HCT116 (cell line): ENCODE results near the gene MAP3K10. TPM values are rescaled to one million over a fixed set of nuclear protein-coding genes. Genes with fewer than 3 reads are reported as not detected.

Experiments
- ATAC-seq: fragments of 200-7000 bp; cut with Tn5 transposase; 2 replicates; pipeline ENCODE4 v1.9.1; 2020; ENCODE audit warnings: mild to moderate bottlenecking, moderate library complexity
- BruUV-seq: library from RNA; stranded (reverse); fragments of 400-500 nt; replicated peaks from 2 replicates; lab custom pipeline; 2021; lab: Mats Ljungman, UMichigan
- CTCF ChIA-PET: fragments of 300-600 bp; sonication (Branson Sonifier 250); formaldehyde crosslinking; loops from one replicate; lab custom pipeline; 2021; ENCODE audit warnings: antibody characterized with exemption; lab: Charles Lee
- POLR2A ChIA-PET: fragments of 300-600, 350-600 bp; sonication (Branson Sonifier 250); formaldehyde crosslinking; loops from one replicate; lab custom pipeline; 2021; ENCODE audit warnings: antibody characterized with exemption; lab: Charles Lee
- RAD21 ChIA-PET, 2 experiments: fragments of 300-600 bp; sonication (Branson Sonifier 250); formaldehyde crosslinking; loops; one replicate each; lab custom pipeline; 2023; ENCODE audit warnings: low total read pairs in 2 of 2; ENCODE audit not compliant: uncharacterized antibody in 2 of 2, unreplicated experiment in 2 of 2, low non-redundant PET in 1 of 2; lab: Charles Lee
- DNase-seq: peaks from one replicate; pipeline ENCODE4 v3.0.0-alpha.2; 2010; ENCODE audit warnings: low read depth, low spot score
- H2AFZ ChIP-seq: fragments of 200-600 bp; shearing (Covaris generic), sonication (generic); 2 replicates; pipeline ENCODE4 v1.6.1; 2017; ENCODE audit warnings: low read depth, mixed run types, mixed read lengths, antibody characterized with exemption, low read length; ENCODE audit not compliant: poor library complexity, severe bottlenecking
- H3K27ac ChIP-seq: 2 replicates; pipeline ENCODE4 v1.5.1; 2012; ENCODE audit warnings: low read depth, low read length
- H3K27me3 ChIP-seq: fragments of 200-600 bp; sonication (generic); 2 replicates; pipeline ENCODE4 v1.6.1; 2016; ENCODE audit warnings: mixed run types, low read length, mixed read lengths; ENCODE audit not compliant: insufficient read depth
- H3K36me3 ChIP-seq, 2 experiments: fragments of 200-500 bp in 1 of 2; fragments of 200-600 bp in 1 of 2; sonication (Bioruptor generic) in 1 of 2; sonication (generic) in 1 of 2; 2 replicates each; pipeline versions ENCODE4 v1.5.1 to v1.6.1; 2014 to 2016; ENCODE audit warnings: low read length in 2 of 2, inconsistent platforms in 1 of 2, mixed read lengths in 1 of 2, mixed run types in 1 of 2; ENCODE audit not compliant: insufficient read depth in 2 of 2, control insufficient read depth in 1 of 2
- H3K4me1 ChIP-seq, 2 experiments: fragments of 200-600 bp in 1 of 2; sonication (generic) in 1 of 2; 2 replicates each; pipeline versions ENCODE4 v1.5.1 to v1.6.1; 2012 to 2017; ENCODE audit warnings: low read length in 2 of 2, inconsistent platforms in 1 of 2, mild to moderate bottlenecking in 1 of 2, mixed read lengths in 1 of 2, mixed run types in 1 of 2, moderate library complexity in 1 of 2; ENCODE audit not compliant: insufficient read depth in 2 of 2, control insufficient read depth in 1 of 2
- H3K4me2 ChIP-seq: fragments of 200-600 bp; sonication (generic); 2 replicates; pipeline ENCODE4 v1.6.1; 2017; ENCODE audit warnings: mixed run types, low read length, mixed read lengths
- H3K4me3 ChIP-seq, 2 experiments: fragments of 200-600 bp in 1 of 2; sonication (generic) in 1 of 2; replicated peaks in 1 of 2; 2 replicates each; pipeline ENCODE4 v1.5.1; 2011 to 2016; ENCODE audit warnings: low read length in 2 of 2, control low read depth in 1 of 2, low read depth in 1 of 2, mild to moderate bottlenecking in 1 of 2, mixed read lengths in 1 of 2, mixed run types in 1 of 2
- H3K79me2 ChIP-seq: fragments of 200-600 bp; sonication (generic); 2 replicates; pipeline ENCODE4 v1.6.1; 2017; ENCODE audit warnings: mild to moderate bottlenecking, mixed run types, low read length, moderate library complexity, mixed read lengths; ENCODE audit not compliant: insufficient read depth
- H3K9ac ChIP-seq: fragments of 200-600 bp; sonication (generic); 2 replicates; pipeline ENCODE4 v1.6.1; 2016; ENCODE audit warnings: low read length, mixed read lengths
- H3K9me2 ChIP-seq: fragments of 200-600 bp; sonication (generic), shearing (Covaris generic); 2 replicates; pipeline ENCODE4 v1.6.1; 2017; ENCODE audit warnings: mixed run types, mild to moderate bottlenecking, moderate library complexity; ENCODE audit not compliant: insufficient read depth
- H3K9me3 ChIP-seq, 2 experiments: fragments of 200-500 bp in 1 of 2; fragments of 200-600 bp in 1 of 2; sonication (Bioruptor generic) in 1 of 2; sonication (generic) in 1 of 2; 2 replicates each; pipeline ENCODE4 v1.6.1; 2014 to 2017; ENCODE audit warnings: low read length in 2 of 2, mixed read lengths in 2 of 2, inconsistent platforms in 1 of 2, low read depth in 1 of 2, mild to moderate bottlenecking in 1 of 2, mixed run types in 1 of 2, moderate library complexity in 1 of 2; ENCODE audit not compliant: control insufficient read depth in 1 of 2, insufficient read depth in 1 of 2
- H4K20me1 ChIP-seq: fragments of 200-600 bp; sonication (generic), shearing (Covaris generic); 2 replicates; pipeline ENCODE4 v1.6.1; 2017; ENCODE audit warnings: mixed run types, mild to moderate bottlenecking, moderate library complexity; ENCODE audit not compliant: insufficient read depth
- CBX3 ChIP-seq: IDR thresholded peaks from 2 replicates; pipeline ENCODE4 v1.6.1; 2012; ENCODE audit warnings: low read depth
- ELF1 ChIP-seq: IDR thresholded peaks from 2 replicates; pipeline ENCODE4 v1.6.1; 2012; ENCODE audit warnings: low read depth, borderline replicate concordance
- EZH2 ChIP-seq: fragments of 200-600 bp; sonication (generic); IDR thresholded peaks from 2 replicates; pipeline ENCODE4 v1.6.1; 2017; ENCODE audit warnings: antibody characterized with exemption, mixed run types
- MAX ChIP-seq: IDR thresholded peaks from 2 replicates; pipeline ENCODE4 v1.6.1; 2012
- POLR2A ChIP-seq: IDR thresholded peaks from 2 replicates; pipeline ENCODE4 v1.7.0; 2011; ENCODE audit warnings: borderline replicate concordance; ENCODE audit not compliant: insufficient read depth, insufficient read length; ENCODE audit errors: extremely low read depth
- POLR2AphosphoS5 ChIP-seq: IDR thresholded peaks from 2 replicates; pipeline ENCODE4 v1.6.1; 2011; ENCODE audit warnings: mild to moderate bottlenecking, low read depth, low read length, moderate library complexity
- REST ChIP-seq: IDR thresholded peaks from 2 replicates; pipeline ENCODE4 v1.6.1; 2012; ENCODE audit warnings: low read depth
- SIN3A ChIP-seq: IDR thresholded peaks from 2 replicates; pipeline ENCODE4 v1.6.1; 2012; ENCODE audit warnings: low read depth
- SP1 ChIP-seq: IDR thresholded peaks from 2 replicates; pipeline ENCODE4 v1.6.1; 2012; ENCODE audit warnings: low read depth
- YY1 ChIP-seq: IDR thresholded peaks from 2 replicates; pipeline ENCODE4 v1.6.1; 2011; ENCODE audit warnings: low read length, low read depth, moderate library complexity, mild to moderate bottlenecking; ENCODE audit not compliant: insufficient replicate concordance; ENCODE audit errors: extremely low read depth
- ZFX ChIP-seq: fragments of 450-650 bp; IDR thresholded peaks from 2 replicates; pipeline ENCODE4 v1.6.1; 2017
- intact Hi-C: fragments of 100-400 bp; cut with micrococcal nuclease; formaldehyde crosslinking; loops from 2 replicates; pipeline ENCODE4 v1.10.0; 2022
- total RNA-seq: library from RNA; stranded (reverse); gene quantifications from one replicate; pipeline ENCODE4 v1.2.1, GENCODE V29; 2021; ENCODE audit not compliant: unreplicated experiment

The MAP3K10 gene
- total RNA-seq, 1 experiment from 2014 or later, result 17.3 TPM

- Histone ChIP-seq H3K9me2 (no peaks in the 10 kb centered on the region), H3K79me2 (peaks cover 14% of the 10 kb centered on the region; the same call in 1 of the 2 replicates), H3K9me3 (no peaks in the 10 kb centered on the region), H4K20me1 (no peaks in the 10 kb centered on the region), H3K27ac (peak overlapping the region; percentile 93), H3K4me1 (peaks cover 32 to 83% of the 10 kb centered on the region in 2 experiments; a peak in 3 of 4 replicates), H3K4me3 (peak overlapping the region; percentile 58 to 64), H2AFZ (no peak overlapping the region), H3K36me3 (no peaks in the 10 kb centered on the region), H3K9ac (peak overlapping the region; percentile 67), H3K27me3 (no peaks in the 10 kb centered on the region), H3K4me2 (peak overlapping the region; percentile 76)
- CTCF ChIA-PET, result interaction anchor here (0.8 to 3.0 kb wide), 3 partner anchors 76 to 412 kb away, joined by 3 to 17 read pairs (median 7); no protein-coding TSS in a partner anchor
- TF ChIP-seq SIN3A, result peak; percentile 23; the same call in 1 of the 2 replicates
- TF ChIP-seq ZFX, result no peak
- peak; percentile 83 for TF ChIP-seq POLR2AphosphoS5
- TF ChIP-seq MAX, result peak; percentile 73
- no peak for DNase-seq
- RAD21 ChIA-PET, result no interaction called here
- peak; percentile 28 for ATAC-seq
- no TSS peak for BruUV-seq
- intact Hi-C loops, result loop anchor here (5.0 kb wide), 2 partner anchors 389 to 431 kb away; no protein-coding TSS in a partner anchor
- POLR2A ChIA-PET, result interaction anchor here (1.0 to 2.0 kb wide), 2 partner anchors 67 to 75 kb away, joined by 3 to 7 read pairs; no protein-coding TSS in a partner anchor
Measured at GRCh38 chr19:40223135-40223822, 32.1 kb downstream of the MAP3K10 start.

GRCh38 chr19:40224342-40225150, 33.3 kb downstream of the MAP3K10 start:
- DNase-seq (peak; percentile 76), ATAC-seq (peak; percentile 65)
- CTCF ChIA-PET, result interaction anchor here (0.9 to 3.0 kb wide), 5 partner anchors 34 to 85 kb away, joined by 3 to 17 read pairs (median 4); no protein-coding TSS in a partner anchor
- Histone ChIP-seq H3K27me3 (no peaks in the 10 kb centered on the region), H3K36me3 (no peaks in the 10 kb centered on the region), H3K27ac (peak overlapping the region; percentile 93), H2AFZ (no peak overlapping the region), H3K9ac (peak overlapping the region; percentile 67), H3K9me2 (no peaks in the 10 kb centered on the region), H3K79me2 (peaks cover 14% of the 10 kb centered on the region; the same call in 1 of the 2 replicates), H4K20me1 (no peaks in the 10 kb centered on the region), H3K4me3 (peak overlapping the region; percentile 58 to 64), H3K9me3 (no peaks in the 10 kb centered on the region), H3K4me2 (peak overlapping the region; percentile 76), H3K4me1 (peaks cover 33 to 80% of the 10 kb centered on the region in 2 experiments)
- intact Hi-C loops, result loop anchor here (5.0 kb wide), 2 partner anchors 388 to 432 kb away; no protein-coding TSS in a partner anchor
- POLR2A ChIA-PET, result interaction anchor here (1.0 to 2.0 kb wide), 2 partner anchors 34 to 77 kb away, joined by 4 to 7 read pairs; no protein-coding TSS in a partner anchor
- RAD21 ChIA-PET, result no interaction called here
- TSS peak; percentile 67 for BruUV-seq
- TF ChIP-seq ELF1, result no peak; the same call in 1 of the 2 replicates
- TF ChIP-seq YY1, result peak; percentile 69
- 0 out of 2 replicates have a peak, but pooled peaks have one; percentile 6 for TF ChIP-seq SIN3A
- TF ChIP-seq CBX3, result peak; percentile 51; the same call in 1 of the 2 replicates
- TF ChIP-seq POLR2A, result peak; percentile 92
- peak; percentile 60; the same call in 1 of the 2 replicates for TF ChIP-seq SP1
- TF ChIP-seq REST, result no peak
- TF ChIP-seq EZH2, result no peak
